GM10266 (cell line): ENCODE results near the gene WNT5A.

Source experiments
- DNase-seq: peaks from one replicate; pipeline ENCODE4 v3.0.0; 2012; ENCODE audit errors: extremely low spot score
- TF ChIP-seq, protein P1 (sequence below): IDR thresholded peaks from 2 replicates; pipeline ENCODE4 v1.5.1; 2012; ENCODE audit warnings: mild to moderate bottlenecking, low read depth; ENCODE audit not compliant: control insufficient read depth, insufficient read depth; ENCODE audit errors: missing control alignments

WNT5A gene

DNA sequence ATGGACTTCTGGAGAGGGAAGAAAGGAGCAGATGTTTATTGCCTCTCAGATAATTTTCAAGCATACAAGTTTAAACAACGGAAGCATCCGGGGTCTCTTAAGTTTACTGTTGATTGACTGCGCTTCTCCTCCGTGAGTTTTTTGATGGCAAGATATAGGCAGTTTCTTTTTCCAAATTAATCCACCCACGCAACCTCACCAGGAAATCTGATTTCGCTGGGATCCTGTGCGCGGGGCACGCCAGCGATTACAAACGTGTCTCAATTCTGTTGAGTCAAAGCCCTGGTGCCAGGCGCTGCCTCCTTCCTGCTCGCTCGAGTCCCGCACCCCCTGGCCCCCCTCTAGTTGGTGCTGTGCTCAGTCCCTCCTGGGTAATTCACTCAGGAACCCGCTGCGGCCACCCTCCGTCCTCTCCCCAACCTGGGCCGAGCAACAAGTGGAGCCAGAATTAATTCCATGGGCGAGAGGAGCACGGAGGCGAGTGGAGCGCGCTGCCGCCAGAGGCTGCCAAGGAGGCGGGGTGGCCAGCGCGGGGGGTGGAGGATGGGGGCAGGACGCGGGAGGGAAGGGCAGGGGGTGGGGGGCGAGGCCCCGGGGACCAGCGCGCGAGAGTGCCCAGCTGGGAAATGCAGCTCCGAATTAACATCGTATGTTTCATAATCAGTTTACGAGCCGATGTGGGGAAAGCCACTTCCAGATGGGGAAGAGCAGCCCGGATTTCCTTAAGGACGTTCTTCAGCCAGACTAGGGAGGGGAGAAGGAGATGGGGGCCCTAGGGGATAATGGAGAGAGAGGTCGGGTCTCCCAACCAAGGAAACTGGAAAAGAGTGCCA lies 6.0 kb downstream of the WNT5A start:
- TF ChIP-seq, protein P1, sequence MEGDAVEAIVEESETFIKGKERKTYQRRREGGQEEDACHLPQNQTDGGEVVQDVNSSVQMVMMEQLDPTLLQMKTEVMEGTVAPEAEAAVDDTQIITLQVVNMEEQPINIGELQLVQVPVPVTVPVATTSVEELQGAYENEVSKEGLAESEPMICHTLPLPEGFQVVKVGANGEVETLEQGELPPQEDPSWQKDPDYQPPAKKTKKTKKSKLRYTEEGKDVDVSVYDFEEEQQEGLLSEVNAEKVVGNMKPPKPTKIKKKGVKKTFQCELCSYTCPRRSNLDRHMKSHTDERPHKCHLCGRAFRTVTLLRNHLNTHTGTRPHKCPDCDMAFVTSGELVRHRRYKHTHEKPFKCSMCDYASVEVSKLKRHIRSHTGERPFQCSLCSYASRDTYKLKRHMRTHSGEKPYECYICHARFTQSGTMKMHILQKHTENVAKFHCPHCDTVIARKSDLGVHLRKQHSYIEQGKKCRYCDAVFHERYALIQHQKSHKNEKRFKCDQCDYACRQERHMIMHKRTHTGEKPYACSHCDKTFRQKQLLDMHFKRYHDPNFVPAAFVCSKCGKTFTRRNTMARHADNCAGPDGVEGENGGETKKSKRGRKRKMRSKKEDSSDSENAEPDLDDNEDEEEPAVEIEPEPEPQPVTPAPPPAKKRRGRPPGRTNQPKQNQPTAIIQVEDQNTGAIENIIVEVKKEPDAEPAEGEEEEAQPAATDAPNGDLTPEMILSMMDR, result no peak

DNA sequence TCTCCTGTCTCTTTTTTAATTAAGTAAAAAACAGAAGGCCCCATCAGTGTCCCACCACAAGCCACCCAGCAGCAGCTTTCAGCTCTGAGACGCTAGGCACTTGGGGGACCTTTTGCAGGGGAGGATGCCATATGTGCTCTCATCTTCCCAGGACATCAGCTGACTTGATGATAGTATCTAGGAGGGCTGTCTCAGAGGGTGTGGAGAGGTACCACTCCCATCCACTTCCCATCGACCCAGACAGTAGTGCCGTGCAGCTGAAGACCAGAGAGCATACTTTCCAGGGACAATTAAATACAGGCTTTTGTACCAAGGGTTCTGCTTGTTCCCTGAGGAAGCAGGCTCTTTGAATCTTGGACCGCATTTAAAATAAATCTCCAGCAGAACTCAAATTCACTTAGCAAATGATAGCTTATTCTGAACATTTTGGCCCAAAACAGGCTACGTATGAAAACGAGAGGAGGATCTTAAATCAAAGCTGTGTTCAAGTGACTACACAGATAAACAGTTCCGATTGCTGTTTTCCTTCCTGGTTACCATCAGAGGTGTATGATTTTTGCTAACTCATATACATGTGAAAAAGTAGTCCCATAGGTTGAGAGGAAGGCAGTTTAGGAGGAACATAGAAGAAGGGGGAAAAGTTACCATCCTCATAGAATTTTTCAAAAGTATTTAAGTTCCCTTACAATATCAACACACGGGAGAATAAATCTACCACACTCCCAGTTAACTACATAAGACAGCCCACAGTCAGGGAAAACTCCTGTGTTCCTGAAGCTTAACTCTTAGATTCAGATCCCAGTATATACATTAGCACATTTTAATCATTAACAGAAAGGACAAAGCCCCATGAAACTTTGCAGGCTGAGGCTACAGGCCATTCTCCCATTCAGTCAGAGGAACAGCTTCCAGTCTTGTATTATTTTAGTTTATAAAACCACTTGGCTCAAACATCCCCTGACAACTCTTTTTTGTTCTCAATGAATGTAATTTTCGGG lies 9.5 kb downstream of the WNT5A start:
- TF ChIP-seq, protein P1, result no peak
- no peak for DNase-seq

More for the DNA sequence above, 6.0 kb downstream of the WNT5A start:
- no peak for DNase-seq

DNA sequence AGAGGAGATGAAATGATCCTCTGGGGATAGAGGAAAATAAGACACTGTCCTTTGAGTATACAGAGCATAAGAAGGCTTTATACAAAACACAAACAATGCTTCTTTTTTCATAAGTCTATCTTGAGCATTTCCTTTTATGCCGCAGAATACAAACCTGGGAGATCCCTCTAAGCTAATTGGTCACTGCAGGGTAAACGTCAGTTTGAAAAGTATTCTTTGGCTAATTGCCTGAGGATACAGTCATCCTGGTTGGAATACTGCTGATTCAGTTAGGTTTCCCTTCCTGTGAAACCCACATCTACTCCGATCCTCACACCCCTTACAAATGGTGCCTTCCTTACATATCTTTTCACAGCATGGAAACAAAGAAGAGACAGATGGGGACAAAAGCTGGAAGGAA lies 10.6 kb downstream of the WNT5A start:
- DNase-seq, result no peak
- TF ChIP-seq, protein P1, result no peak

DNA sequence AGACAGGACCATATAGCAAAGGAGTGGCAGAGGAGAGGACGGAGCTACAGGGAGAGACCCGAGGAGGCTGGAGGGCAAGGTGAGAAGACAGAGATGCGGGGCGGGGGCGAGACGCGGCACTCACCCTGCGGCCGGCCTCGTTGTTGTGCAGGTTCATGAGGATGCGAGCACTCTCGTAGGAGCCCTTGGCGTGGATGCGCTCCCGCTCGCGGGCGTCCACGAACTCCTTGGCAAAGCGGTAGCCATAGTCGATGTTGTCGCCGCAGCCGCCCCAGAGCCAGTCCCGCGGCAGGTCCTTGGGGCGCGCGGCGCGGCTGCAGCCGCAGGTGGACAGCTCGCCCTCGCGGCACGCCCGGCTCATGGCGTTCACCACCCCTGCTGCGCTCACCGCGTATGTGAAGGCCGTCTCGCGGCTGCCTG lies 12.9 kb downstream of the WNT5A start:
- DNase-seq, result no peak
- TF ChIP-seq, protein P1, result no peak

DNA sequence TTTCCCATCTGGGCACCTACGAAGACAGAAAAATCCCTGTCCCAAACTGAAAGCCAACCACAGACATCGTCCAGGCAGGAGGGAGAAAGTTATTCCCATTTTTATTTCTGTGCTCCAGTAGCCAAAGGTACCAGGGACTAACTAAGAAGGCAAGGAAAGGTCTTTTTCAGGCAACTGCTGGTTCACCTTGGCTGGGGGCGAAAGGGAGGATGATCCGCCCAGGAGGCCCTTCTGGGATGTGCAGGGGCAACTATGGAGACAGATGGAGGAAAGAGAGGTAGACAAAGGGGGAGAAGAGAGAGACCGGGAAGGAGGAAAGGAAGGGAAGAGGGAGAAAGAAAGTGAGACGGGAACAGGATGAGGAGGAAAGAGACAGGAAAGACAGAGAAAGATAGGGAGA lies 13.3 kb downstream of the WNT5A start:
- DNase-seq, result no peak
- TF ChIP-seq, protein P1, result no peak

DNA sequence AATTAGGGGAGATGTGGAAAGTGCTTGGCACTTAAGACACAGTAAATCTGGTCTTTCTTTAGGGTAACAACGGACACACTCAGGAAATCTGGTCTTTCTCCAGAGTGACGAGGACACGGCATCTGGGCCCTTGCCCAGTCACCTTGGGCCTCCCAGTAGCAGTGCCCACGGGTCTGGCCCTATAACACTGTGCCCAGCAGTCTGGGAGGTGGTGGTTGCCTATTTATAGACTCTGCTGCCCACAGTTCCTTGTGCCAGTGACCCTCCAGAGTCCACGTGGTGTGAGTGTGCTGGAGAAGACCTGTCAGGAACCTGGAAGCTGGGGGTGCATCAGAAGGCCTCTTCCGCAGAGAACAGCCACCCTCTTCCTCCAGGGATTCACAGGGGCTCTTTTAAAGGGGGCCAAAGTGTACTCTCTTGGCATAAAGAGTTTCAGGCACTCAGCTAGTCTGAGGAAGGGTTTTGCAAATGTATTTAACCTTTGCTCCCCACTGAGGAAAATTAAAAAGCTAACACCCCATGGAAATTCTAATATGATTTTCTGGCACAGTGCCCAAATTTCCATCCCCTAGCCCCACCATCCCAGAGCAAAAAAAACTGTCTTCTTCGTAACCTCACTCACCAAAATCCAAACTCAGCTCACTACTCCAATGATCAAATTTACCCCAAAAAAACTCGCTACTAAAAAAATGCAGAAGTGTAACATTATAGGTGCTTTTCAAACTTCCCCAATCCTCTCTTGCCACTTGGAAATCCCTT lies 15.4 kb downstream of the WNT5A start:
- DNase-seq, result no peak
- TF ChIP-seq, protein P1, result no peak
